K562 (cell line): ENCODE measurements around the gene CRNKL1. TPM values are rescaled to one million over a fixed set of nuclear protein-coding genes. Genes with fewer than 3 reads are reported as not detected.

Experiments used
- ATAC-seq: fragments of 200-7000 bp; cut with Tn5 transposase; 3 replicates; pipeline ENCODE4 v1.9.1; 2020; ENCODE audit warnings: moderate library complexity
- BruUV-seq: library from RNA; stranded (reverse); fragments of 400-500 nt; replicated peaks from 2 replicates; lab custom pipeline; 2021; lab: Mats Ljungman, UMichigan
- CTCF ChIA-PET: fragments of 300-600 bp; formaldehyde crosslinking; extraction: SDS; loops from one replicate; lab custom pipeline; 2021; ENCODE audit warnings: low intra/inter-chr PET ratio; lab: Yijun Ruan, JAX
- POLR2A ChIA-PET: fragments of 300-600, 350-650 bp; sonication (Branson Sonifier 250); formaldehyde crosslinking; extraction: SDS; loops from one replicate; lab custom pipeline; 2021; ENCODE audit warnings: antibody characterized with exemption, inconsistent platforms; lab: Yijun Ruan, JAX
- DNase-seq, 4 experiments: peaks; one replicate each; pipeline versions ENCODE4 v3.0.0 to v3.0.0-alpha.2; 2011 to 2018; ENCODE audit warnings: low spot score in 3 of 4, mixed read lengths in 3 of 4; ENCODE audit errors: extremely low read depth in 1 of 4
- FAIRE-seq: peaks from 2 replicates; lab custom pipeline; 2011; peaks lifted over from hg19 to GRCh38; lab: Jason Lieb, UNC
- H2AFZ ChIP-seq: 2 replicates; pipeline ENCODE4 v1.6.0; 2011; ENCODE audit warnings: low read depth, low read length, control low read depth, inconsistent platforms
- H3K27ac ChIP-seq: fragments of 200-600 bp; 3 replicates; pipeline ENCODE4 v1.8.0; 2011; ENCODE audit warnings: low read depth, mild to moderate bottlenecking, control low read depth, inconsistent platforms, low read length, moderate library complexity, mixed read lengths; ENCODE audit errors: extremely low read depth
- H3K27me3 ChIP-seq, 2 experiments: fragments of 300-600 bp in 1 of 2; 2 replicates in 1 of 2; 3 replicates in 1 of 2; pipeline versions ENCODE4 v1.6.0 to v1.8.0; 2011; ENCODE audit warnings: inconsistent platforms in 2 of 2, low read length in 2 of 2, mild to moderate bottlenecking in 1 of 2, mixed read lengths in 1 of 2, moderate library complexity in 1 of 2; ENCODE audit not compliant: control insufficient read depth in 2 of 2, insufficient read depth in 2 of 2
- H3K36me3 ChIP-seq: fragments of 300-600 bp; 3 replicates; pipeline ENCODE4 v1.8.0; 2011; ENCODE audit warnings: mild to moderate bottlenecking, low read length, inconsistent platforms; ENCODE audit not compliant: control insufficient read depth, insufficient read depth
- H3K4me1 ChIP-seq, 2 experiments: fragments of 200-600 bp in 1 of 2; replicated peaks in 1 of 2; 2 replicates in 1 of 2; 3 replicates in 1 of 2; pipeline versions ENCODE4 v1.5.1 to v1.8.0; 2011; ENCODE audit warnings: inconsistent platforms in 2 of 2, low read length in 2 of 2, mild to moderate bottlenecking in 1 of 2, mixed read lengths in 1 of 2, moderate library complexity in 1 of 2; ENCODE audit not compliant: control insufficient read depth in 2 of 2, insufficient read depth in 2 of 2
- H3K4me2 ChIP-seq: 2 replicates; pipeline ENCODE4 v1.6.1; 2011; ENCODE audit warnings: low read length, control low read depth, inconsistent platforms, mixed read lengths; ENCODE audit not compliant: insufficient read depth
- H3K4me3 ChIP-seq: fragments of 200-600 bp; sonication (generic), shearing (Covaris generic); 2 replicates; pipeline ENCODE4 v1.5.1; 2016; ENCODE audit warnings: control low read depth, inconsistent platforms
- H3K79me2 ChIP-seq: fragments of 200-600 bp; 3 replicates; pipeline ENCODE4 v1.8.0; 2011; ENCODE audit warnings: low read length, inconsistent platforms; ENCODE audit not compliant: control insufficient read depth, insufficient read depth
- H3K9ac ChIP-seq, 2 experiments: 2 replicates each; pipeline versions ENCODE4 v1.6.0 to v1.6.1; 2011; ENCODE audit warnings: low read depth in 2 of 2, low read length in 2 of 2, control low read depth in 1 of 2, inconsistent platforms in 1 of 2, mild to moderate bottlenecking in 1 of 2, mixed read lengths in 1 of 2; ENCODE audit not compliant: insufficient read depth in 1 of 2
- H3K9me1 ChIP-seq: one replicate; pipeline ENCODE4 v1.6.0; 2011; ENCODE audit warnings: inconsistent platforms, mild to moderate bottlenecking, low read length, moderate library complexity; ENCODE audit not compliant: control insufficient read depth, insufficient read depth
- H3K9me3 ChIP-seq: replicated peaks from 2 replicates; pipeline ENCODE4 v1.5.1; 2011; ENCODE audit warnings: low read depth, low read length, inconsistent platforms; ENCODE audit not compliant: control insufficient read depth, insufficient read depth
- H4K20me1 ChIP-seq: replicated peaks from 2 replicates; pipeline ENCODE4 v1.6.1; 2011; ENCODE audit warnings: low read length, inconsistent platforms, mixed read lengths; ENCODE audit not compliant: control insufficient read depth, insufficient read depth
- CHCHD3 ChIP-seq: fragments of 250-450 bp; sonication (Bioruptor Pico); IDR thresholded peaks from 2 replicates; pipeline ENCODE4 v2.1.2; 2022; ENCODE audit warnings: mild to moderate bottlenecking
- CHD2 ChIP-seq: IDR thresholded peaks from 2 replicates; pipeline ENCODE4 v1.6.1; 2011; ENCODE audit warnings: low read depth, low read length
- HNRNPH1 ChIP-seq: fragments of 200-400 bp; formaldehyde crosslinking; optimal IDR thresholded peaks from 2 replicates; pipeline ENCODE3; 2017; ENCODE audit warnings: low read depth, mild to moderate bottlenecking, low read length, moderate library complexity
- HNRNPLL ChIP-seq: fragments of 200-400 bp; formaldehyde crosslinking; IDR thresholded peaks from 2 replicates; pipeline ENCODE4 v1.6.1; 2017; ENCODE audit warnings: low read length, low read depth, mild to moderate bottlenecking; ENCODE audit not compliant: poor library complexity, severe bottlenecking
- NCOA2 ChIP-seq, 2 experiments: fragments of 450-650 bp; IDR thresholded peaks; 2 replicates each; pipeline ENCODE4 v1.6.1; 2018; ENCODE audit warnings: mild to moderate bottlenecking in 2 of 2, moderate library complexity in 1 of 2; ENCODE audit not compliant: partially characterized antibody in 2 of 2
- NCOR1 ChIP-seq: fragments of 450-650 bp; IDR thresholded peaks from 2 replicates; pipeline ENCODE4 v1.6.1; 2016; ENCODE audit warnings: mild to moderate bottlenecking, moderate library complexity
- SRF ChIP-seq, 2 experiments: fragments of 250-450, 450-650 bp in 1 of 2; sonication (Bioruptor Pico) in 1 of 2; sonication (generic) in 1 of 2; formaldehyde crosslinking; IDR thresholded peaks; 2 replicates each; pipeline versions ENCODE4 v1.5.0 to v1.5.1; 2020 to 2022; ENCODE audit warnings: mild to moderate bottlenecking in 1 of 2, missing genetic modification reagents in 1 of 2
- ZNF232 ChIP-seq: sonication (generic); formaldehyde crosslinking; IDR thresholded peaks from 2 replicates; pipeline ENCODE4 v1.8.0; 2022; ENCODE audit warnings: mild to moderate bottlenecking, missing genetic modification reagents
- ZNF830 ChIP-seq: fragments of 250-450 bp; sonication (Bioruptor Pico); IDR thresholded peaks from 2 replicates; pipeline ENCODE4 v1.5.0; 2021; ENCODE audit warnings: mild to moderate bottlenecking
- in situ Hi-C: fragments of 300-500 bp; cut with MboI; formaldehyde crosslinking; loops from 4 replicates; pipeline ENCODE4 v1.15.0; 2018; ENCODE audit warnings: inconsistent platforms, mixed read lengths
- intact Hi-C: fragments of 100-400 bp; cut with micrococcal nuclease; formaldehyde crosslinking; loops from 2 replicates; pipeline ENCODE4 v1.14.2; 2022
- polyA plus RNA-seq, 8 experiments: library from polyadenylated mRNA; depleted of rRNA in 4 of 8; stranded (reverse) in 5 of 8; unstranded in 3 of 8; fragments of >200 nt; fragmentation: Nextera tagmentation in 2 of 8; fragmentation: Illumina TruSeq in 1 of 8; extraction: Ambion mirVana in 2 of 8; extraction: Trizol in 1 of 8; gene quantifications; 2 replicates each; pipeline versions ENCODE4 v1.2.1 to v1.2.3, GENCODE V29; 2011 to 2014; ENCODE audit warnings: inconsistent platforms in 1 of 8, missing spikeins in 1 of 8
- total RNA-seq, 7 experiments: library from RNA; depleted of rRNA in 6 of 7; stranded (reverse); fragments of >200 nt in 6 of 7; fragmentation: Illumina TruSeq in 2 of 7; extraction: Trizol in 2 of 7; gene quantifications; 2 replicates each; pipeline versions ENCODE4 v1.2.1 to v1.2.3, GENCODE V29; 2011 to 2021; ENCODE audit warnings: low replicate concordance in 1 of 7
- TF ChIP-seq, protein P1 (sequence below): sonication (generic); formaldehyde crosslinking; IDR thresholded peaks from 2 replicates; pipeline ENCODE4 v1.8.0; 2022; ENCODE audit warnings: mild to moderate bottlenecking, missing genetic modification reagents

CRNKL1 gene
- total and polyA plus RNA-seq, 9 of the 15 experiments (the other 6 are each of a cell fraction or from before 2014, with no cell fraction given): 8.1 to 17.0 (median 11.7) TPM

GRCh38 chr20:20027284-20027683, 25.0 kb downstream of the CRNKL1 start (continued):
- TF ChIP-seq, protein P1, sequence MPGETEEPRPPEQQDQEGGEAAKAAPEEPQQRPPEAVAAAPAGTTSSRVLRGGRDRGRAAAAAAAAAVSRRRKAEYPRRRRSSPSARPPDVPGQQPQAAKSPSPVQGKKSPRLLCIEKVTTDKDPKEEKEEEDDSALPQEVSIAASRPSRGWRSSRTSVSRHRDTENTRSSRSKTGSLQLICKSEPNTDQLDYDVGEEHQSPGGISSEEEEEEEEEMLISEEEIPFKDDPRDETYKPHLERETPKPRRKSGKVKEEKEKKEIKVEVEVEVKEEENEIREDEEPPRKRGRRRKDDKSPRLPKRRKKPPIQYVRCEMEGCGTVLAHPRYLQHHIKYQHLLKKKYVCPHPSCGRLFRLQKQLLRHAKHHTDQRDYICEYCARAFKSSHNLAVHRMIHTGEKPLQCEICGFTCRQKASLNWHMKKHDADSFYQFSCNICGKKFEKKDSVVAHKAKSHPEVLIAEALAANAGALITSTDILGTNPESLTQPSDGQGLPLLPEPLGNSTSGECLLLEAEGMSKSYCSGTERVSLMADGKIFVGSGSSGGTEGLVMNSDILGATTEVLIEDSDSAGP (CRISPR knock-in tag): no peak
- TF ChIP-seq SRF (CRISPR knock-in tag; IDR thresholded peaks at IDR 0.05): no peak
- TF ChIP-seq ZNF830: no peak
- no peak for TF ChIP-seq NCOA2 (IDR thresholded peaks at IDR 0.05; ENCODE audit: partially characterized antibody in 2 of 2)
- no peak for TF ChIP-seq HNRNPH1
- no peak for TF ChIP-seq CHCHD3 (CRISPR knock-in tag)
- no peak for TF ChIP-seq ZNF232 (CRISPR knock-in tag)

DNA sequence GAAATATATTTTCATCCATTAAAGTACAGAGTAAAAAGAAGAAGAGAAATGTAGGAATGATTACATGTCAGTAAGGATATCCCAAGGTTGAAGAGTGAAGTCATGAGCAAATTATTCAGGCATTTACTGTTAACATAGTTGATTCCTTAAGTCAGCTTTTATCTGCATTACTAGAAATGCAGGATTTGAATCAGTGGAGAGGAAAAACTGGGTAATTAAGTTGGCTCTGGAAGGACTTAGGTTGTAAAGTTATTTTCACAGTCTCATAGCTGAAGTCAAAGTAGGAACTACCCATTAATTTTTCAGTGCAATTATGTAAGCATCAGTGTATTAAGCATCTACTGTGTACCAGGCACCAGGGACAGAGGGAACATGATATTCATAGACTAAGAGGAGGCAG, 27.3 kb downstream of the CRNKL1 start:
- no peaks in the 10 kb centered on the region; a peak in 1 of 5 replicates for H3K4me1 ChIP-seq
- H3K9ac ChIP-seq: no peak overlapping the region
- no peaks in the 10 kb centered on the region for H4K20me1 ChIP-seq
- no peaks in the 10 kb centered on the region for H3K9me1 ChIP-seq
- TF ChIP-seq HNRNPLL (no peak), CHD2 (no peak), NCOR1 (no peak)
- ATAC-seq (no peak), DNase-seq (no peak), FAIRE-seq (no peak)
- peaks cover 65% of the 10 kb centered on the region for H3K36me3 ChIP-seq
- intact Hi-C loops (no loop called here), in situ Hi-C loops (no loop called here)
- no peak overlapping the region for H3K27ac ChIP-seq
- H3K27me3 ChIP-seq: no peaks in the 10 kb centered on the region
- no peaks in the 10 kb centered on the region for H3K9me3 ChIP-seq
- H2AFZ ChIP-seq: no peak overlapping the region
- H3K4me2 ChIP-seq: no peak overlapping the region
- BruUV-seq: no TSS peak
- CTCF ChIA-PET: no interaction called here
- H3K79me2 ChIP-seq: peaks cover 57% of the 10 kb centered on the region
- POLR2A ChIA-PET: no interaction called here
- H3K4me3 ChIP-seq: no peak overlapping the region
